Measurements from ENCODE around the gene PTPRA. TPM values are rescaled to one million over a fixed set of nuclear protein-coding genes. Genes with fewer than 3 reads are reported as not detected.

PTPRA gene
- total and polyA plus RNA-seq, 10 of the 15 experiments (the other 5 are each of a cell fraction or from before 2014, with no cell fraction given) = 3.9 to 62.1 (median 34.6) TPM

GRCh38 chr20:2878515-2878914, 5.2 kb downstream of the PTPRA start:
- BruUV-seq (replicated peaks) = no TSS peak
- Histone ChIP-seq H3K27me3 (replicated peaks in 1 of 2; ENCODE audit: control insufficient read depth in 2 of 2, insufficient read depth in 2 of 2, low read length in 1 of 2) (no peaks in the 10 kb centered on the region), H2AFZ (ENCODE audit: control insufficient read depth, low read depth, low read length) (no peak overlapping the region), H3K4me1 (ENCODE audit: control insufficient read depth, insufficient read depth, low read length) (0 out of 2 replicates have a peak, but pooled peaks cover 5% of the 10 kb centered on the region), H3K4me3 (no peak overlapping the region), H3K9me3 (replicated peaks; ENCODE audit: control insufficient read depth, insufficient read depth, low read length) (no peaks in the 10 kb centered on the region), H3K4me2 (ENCODE audit: control insufficient read depth, insufficient read depth) (no peak overlapping the region), H3K36me3 (ENCODE audit: control insufficient read depth in 2 of 2, insufficient read depth in 2 of 2, low read length in 1 of 2) (no peaks in the 10 kb centered on the region), H3K27ac (ENCODE audit: control insufficient read depth, insufficient read depth) (no peak overlapping the region), H3K79me2 (ENCODE audit: control insufficient read depth, insufficient read depth, low read length) (peaks cover 52% of the 10 kb centered on the region), H3K9ac (ENCODE audit: control insufficient read depth, insufficient read depth, low read length) (no peak overlapping the region), H4K20me1 (ENCODE audit: control insufficient read depth, insufficient read depth) (no peaks in the 10 kb centered on the region)
- intact Hi-C loops (cut with micrococcal nuclease; ENCODE audit: unreplicated experiment) = no loop called here
- no peak for ATAC-seq
- no peak for TF ChIP-seq HDAC6 (IDR thresholded peaks at IDR 0.05; ENCODE audit: unreplicated experiment)
- no peak for TF ChIP-seq MYC (IDR thresholded peaks at IDR 0.05; ENCODE audit: insufficient read depth, insufficient read length, insufficient replicate concordance, low read length, severe bottlenecking)
- TF ChIP-seq TARDBP (IDR thresholded peaks at IDR 0.05; ENCODE audit: borderline replicate concordance) = no peak
- no peak for TF ChIP-seq ATF7 (IDR thresholded peaks at IDR 0.05; ENCODE audit: low read depth)
- TF ChIP-seq NFYB (IDR thresholded peaks at IDR 0.05; ENCODE audit: insufficient read depth, low read depth, low read length) = no peak
- ChIA-PET RAD21 (ENCODE audit: unreplicated experiment) (interaction anchor here (1.0 to 1.7 kb wide), 3 partner anchors 22 to 122 kb away, joined by 3 to 6 read pairs (median 4); no protein-coding TSS in a partner anchor), SMC1A (ENCODE audit: uncharacterized antibody, unreplicated experiment) (interaction anchor here (2.2 to 3.3 kb wide), 2 partner anchors 10 to 22 kb away, joined by 11 to 15 read pairs; no protein-coding TSS in a partner anchor), CTCF (no interaction called here), POLR2A (interaction anchor here (0.8 to 0.9 kb wide), 2 partner anchors 23 to 105 kb away, joined by 3 to 5 read pairs; no protein-coding TSS in a partner anchor)
- no peak for FAIRE-seq
- in situ Hi-C loops (cut with MboI) = no loop called here
- DNase-seq (ENCODE audit: low read depth, low spot score) = no peak
- 96% methylated on average over 1 of the region's 1 CpG for WGBS (ENCODE audit: insufficient coverage, insufficient replicate concordance, low lambda C conversion rate, missing lambda C conversion rate)

GRCh38 chr20:2879146-2879545, 5.9 kb downstream of the PTPRA start:
- intact Hi-C loops (cut with micrococcal nuclease; ENCODE audit: unreplicated experiment) = no loop called here
- SMC1A ChIA-PET (ENCODE audit: uncharacterized antibody, unreplicated experiment) = interaction anchor here (2.2 to 3.3 kb wide), 2 partner anchors 10 to 22 kb away, joined by 11 to 15 read pairs; no protein-coding TSS in a partner anchor
- TF ChIP-seq PRDM15 (CRISPR knock-in tag; IDR thresholded peaks at IDR 0.05) (no peak), MTA3 (IDR thresholded peaks at IDR 0.05; ENCODE audit: borderline replicate concordance, low read length) (no peak), LARP7 (IDR thresholded peaks at IDR 0.05) (no peak), SRF (IDR thresholded peaks at IDR 0.05; ENCODE audit: low read depth in 2 of 2, low read length in 2 of 2) (no peak), MLLT1 (IDR thresholded peaks at IDR 0.05) (no peak)
- H3K27ac ChIP-seq (ENCODE audit: control insufficient read depth, insufficient read depth) = no peak overlapping the region
- BruUV-seq (replicated peaks) = no TSS peak
- ATAC-seq (no peak; the same call in 2 of the 3 replicates), FAIRE-seq (no peak), DNase-seq (ENCODE audit: low read depth, low spot score) (no peak)
- no peaks in the 10 kb centered on the region for H3K27me3 ChIP-seq (replicated peaks in 1 of 2; ENCODE audit: control insufficient read depth in 2 of 2, insufficient read depth in 2 of 2, low read length in 1 of 2)
- no peaks in the 10 kb centered on the region for H3K36me3 ChIP-seq (ENCODE audit: control insufficient read depth in 2 of 2, insufficient read depth in 2 of 2, low read length in 1 of 2)
- RAD21 ChIA-PET (ENCODE audit: unreplicated experiment) = interaction anchor here (1.0 to 1.7 kb wide), 4 partner anchors 21 to 122 kb away, joined by 3 to 6 read pairs (median 4); no protein-coding TSS in a partner anchor
- CTCF ChIA-PET = interaction anchor here (1.4 kb wide), 1 partner anchor 122 kb away, joined by 5 read pairs; no protein-coding TSS in a partner anchor
- H3K79me2 ChIP-seq (ENCODE audit: control insufficient read depth, insufficient read depth, low read length) = peaks cover 51% of the 10 kb centered on the region
- no peaks in the 10 kb centered on the region for H4K20me1 ChIP-seq (ENCODE audit: control insufficient read depth, insufficient read depth)
- no peak overlapping the region for H2AFZ ChIP-seq (ENCODE audit: control insufficient read depth, low read depth, low read length)
- in situ Hi-C loops (cut with MboI) = no loop called here
- no peaks in the 10 kb centered on the region for H3K9me3 ChIP-seq (replicated peaks; ENCODE audit: control insufficient read depth, insufficient read depth, low read length)
- no peak overlapping the region for H3K4me2 ChIP-seq (ENCODE audit: control insufficient read depth, insufficient read depth)
- no peak overlapping the region for H3K9ac ChIP-seq (ENCODE audit: control insufficient read depth, insufficient read depth, low read length)
- H3K4me1 ChIP-seq (ENCODE audit: control insufficient read depth, insufficient read depth, low read length) = peaks cover 10% of the 10 kb centered on the region
- no peak overlapping the region for H3K4me3 ChIP-seq
- POLR2A ChIA-PET = interaction anchor here (0.9 kb wide), 1 partner anchor 104 kb away, joined by 5 read pairs; no protein-coding TSS in a partner anchor
- whole genome bisulfite sequencing (ENCODE audit: insufficient coverage, insufficient replicate concordance, low lambda C conversion rate, missing lambda C conversion rate) = 100% methylated on average over 3 of the region's 3 CpGs
